ENCODE results near the gene PSMC5.

- TF ChIP-seq CTCF (IDR thresholded peaks at IDR 0.05) (no peak), POLR2A (IDR thresholded peaks at IDR 0.05) (no peak)
These were observed 6.0 kb downstream of the PSMC5 start for GRCh38 chr17:63833026-63833740.

All from breast epithelium (tissue), 3 donors.